Ectodermal cell (in vitro differentiated cells): ENCODE measurements around the gene ANKUB1.
A peak's percentile ranks its signal among the peaks of the same experiment; 100 is the strongest.

Experiments
- H3K27ac ChIP-seq: 2 replicates; pipeline ENCODE4 v1.7.0; 2013; ENCODE audit warnings: mild to moderate bottlenecking, low read depth, low read length; ENCODE audit not compliant: insufficient read depth, poor library complexity, severe bottlenecking
- H3K27me3 ChIP-seq: 2 replicates; pipeline ENCODE4 v1.7.0; 2013; ENCODE audit warnings: mild to moderate bottlenecking, low read length; ENCODE audit not compliant: insufficient read depth, control insufficient read depth, poor library complexity, severe bottlenecking
- H3K36me3 ChIP-seq: one replicate; pipeline ENCODE4 v1.7.0; 2013; ENCODE audit warnings: low read length; ENCODE audit not compliant: control insufficient read depth, insufficient read depth
- H3K4me1 ChIP-seq: one replicate; pipeline ENCODE4 v1.7.0; 2013; ENCODE audit warnings: low read length; ENCODE audit not compliant: control insufficient read depth, insufficient read depth
- H3K4me3 ChIP-seq: 2 replicates; pipeline ENCODE4 v1.7.0; 2013; ENCODE audit warnings: low read depth, low read length, control low read depth; ENCODE audit not compliant: insufficient read depth
- H3K9me3 ChIP-seq: 2 replicates; pipeline ENCODE4 v1.7.0; 2013; ENCODE audit warnings: mild to moderate bottlenecking, low read length, moderate library complexity; ENCODE audit not compliant: control insufficient read depth
- WGBS, 2 experiments: methylation state at CpG; one replicate each; pipeline ENCODE4 v1.1.7; 2013; ENCODE audit warnings: missing lambda C conversion rate in 2 of 2; 5-methylcytosine and 5-hydroxymethylcytosine counted together

Gene ANKUB1

DNA sequence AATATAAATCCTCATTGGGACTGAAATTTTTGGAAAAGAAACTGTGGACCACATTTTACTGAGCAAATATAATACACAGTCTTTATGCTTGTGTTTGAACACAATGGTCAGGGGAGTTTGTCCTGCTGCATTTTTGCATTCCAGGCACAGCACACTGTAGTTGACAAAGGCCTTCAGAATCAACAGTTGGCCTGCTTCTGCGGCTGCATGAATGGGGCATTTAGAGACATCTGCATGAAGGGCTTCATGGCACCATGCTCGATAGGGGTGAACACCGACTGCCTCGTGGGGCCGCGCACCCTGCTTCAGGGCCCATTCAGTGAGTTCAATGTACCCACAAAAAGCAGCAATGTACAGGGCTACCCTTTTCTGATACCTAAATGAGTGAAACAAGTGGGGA lies 24.6 kb downstream of the ANKUB1 start:
- H3K27me3 ChIP-seq: peaks cover 11% of the 10 kb centered on the region
- no peak overlapping the region for H3K27ac ChIP-seq
- no peaks in the 10 kb centered on the region for H3K9me3 ChIP-seq
- 86 to 91% methylated on average over 6 of the region's 6 CpGs for WGBS, 2 experiments
- no peaks in the 10 kb centered on the region for H3K36me3 ChIP-seq
- H3K4me3 ChIP-seq: no peak overlapping the region
- no peaks in the 10 kb centered on the region for H3K4me1 ChIP-seq

DNA sequence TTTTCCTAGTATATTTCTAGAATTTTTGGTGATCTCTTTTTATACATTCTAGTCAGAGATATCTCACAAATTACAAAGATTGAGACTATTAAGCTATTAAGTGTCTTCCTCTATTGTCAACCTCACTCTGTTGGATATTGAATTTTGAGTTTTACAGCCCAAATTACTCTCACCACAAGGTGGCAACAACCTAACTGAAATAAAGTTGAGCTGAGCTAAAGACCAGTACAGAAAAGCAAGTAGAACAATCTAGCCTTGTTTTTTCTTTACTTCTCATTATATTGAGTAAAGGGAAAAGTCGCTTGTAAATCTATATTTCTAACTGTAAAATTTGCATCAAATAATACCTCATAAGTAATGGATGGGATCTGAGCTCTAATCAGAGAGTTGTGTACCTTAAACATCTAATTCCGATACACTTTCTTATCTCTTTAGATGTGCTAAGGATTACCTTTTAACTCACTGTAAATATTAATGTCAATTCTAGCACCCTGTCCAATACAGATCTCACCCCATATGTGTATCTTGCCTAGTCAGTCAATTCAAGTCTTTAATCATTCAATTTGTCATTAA lies 26.5 kb downstream of the ANKUB1 start:
- 85 to 94% methylated on average over 1 of the region's 2 CpGs for WGBS, 2 experiments

DNA sequence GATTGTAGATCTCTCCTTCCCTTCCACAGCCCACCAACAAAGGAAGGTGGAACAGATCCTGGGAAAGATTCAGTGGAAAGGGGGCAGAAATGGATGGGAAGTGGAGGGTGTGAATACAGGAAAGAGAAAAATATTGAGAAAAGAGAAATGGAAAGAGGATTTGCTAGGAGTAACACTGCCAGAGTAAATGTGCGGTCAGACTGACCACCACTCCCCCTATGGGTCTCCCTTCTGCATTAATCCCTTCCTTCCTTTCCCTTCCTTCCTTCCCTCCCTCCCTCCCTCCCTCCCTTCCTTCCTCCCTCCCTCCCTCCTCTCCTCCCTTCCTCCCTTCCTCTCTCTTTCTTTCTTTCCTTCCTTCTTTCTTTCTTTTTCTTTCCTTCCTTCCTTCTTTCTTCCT lies 28.1 kb downstream of the ANKUB1 start:
- WGBS, 2 experiments: 56 to 60% methylated on average over 1 of the region's 1 CpG
- Histone ChIP-seq H3K9me3 (no peaks in the 10 kb centered on the region), H3K36me3 (no peaks in the 10 kb centered on the region), H3K27me3 (peaks cover 24% of the 10 kb centered on the region), H3K27ac (no peak overlapping the region), H3K4me1 (no peaks in the 10 kb centered on the region), H3K4me3 (no peak overlapping the region)

More for the DNA sequence above, 26.5 kb downstream of the ANKUB1 start:
- H3K36me3 ChIP-seq: no peaks in the 10 kb centered on the region
- peaks cover 24% of the 10 kb centered on the region for H3K27me3 ChIP-seq
- H3K9me3 ChIP-seq: no peaks in the 10 kb centered on the region
- H3K4me3 ChIP-seq: no peak overlapping the region
- H3K4me1 ChIP-seq: no peaks in the 10 kb centered on the region
- H3K27ac ChIP-seq: no peak overlapping the region

DNA sequence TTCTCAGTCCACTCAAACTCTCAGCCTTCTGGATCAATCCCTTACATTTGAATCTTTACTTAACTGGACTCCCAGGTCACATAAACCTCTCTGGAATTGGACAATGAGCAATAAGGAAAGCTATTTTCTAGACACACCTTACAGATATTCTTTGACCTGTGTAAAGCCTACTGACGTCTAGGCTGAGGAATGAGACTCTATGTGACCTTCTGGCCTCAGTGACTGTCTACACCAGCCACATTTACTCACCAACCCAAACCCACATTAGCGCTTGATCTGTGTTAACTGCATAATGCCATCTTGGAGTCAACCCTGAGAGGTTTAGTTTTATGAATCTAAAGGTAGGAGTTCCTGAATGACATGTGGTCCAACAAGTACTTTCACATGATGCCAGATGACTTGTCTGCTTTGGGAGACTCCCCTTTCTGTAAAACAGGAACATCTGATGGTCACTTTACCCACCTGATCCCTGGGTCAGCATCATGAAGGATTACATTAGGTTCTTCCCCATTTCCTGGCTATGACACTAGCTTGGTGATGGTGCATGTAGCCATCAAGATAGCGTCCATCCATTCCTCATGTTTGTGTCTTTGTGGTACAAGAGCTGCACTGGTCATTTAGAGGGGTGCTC lies 28.7 kb downstream of the ANKUB1 start:
- H3K27ac ChIP-seq: no peak overlapping the region
- no peak overlapping the region for H3K4me3 ChIP-seq
- no peaks in the 10 kb centered on the region for H3K9me3 ChIP-seq
- no peaks in the 10 kb centered on the region for H3K36me3 ChIP-seq
- no peaks in the 10 kb centered on the region for H3K4me1 ChIP-seq
- WGBS, 2 experiments: 85 to 92% methylated on average over 3 of the region's 3 CpGs
- H3K27me3 ChIP-seq: peaks cover 24% of the 10 kb centered on the region

DNA sequence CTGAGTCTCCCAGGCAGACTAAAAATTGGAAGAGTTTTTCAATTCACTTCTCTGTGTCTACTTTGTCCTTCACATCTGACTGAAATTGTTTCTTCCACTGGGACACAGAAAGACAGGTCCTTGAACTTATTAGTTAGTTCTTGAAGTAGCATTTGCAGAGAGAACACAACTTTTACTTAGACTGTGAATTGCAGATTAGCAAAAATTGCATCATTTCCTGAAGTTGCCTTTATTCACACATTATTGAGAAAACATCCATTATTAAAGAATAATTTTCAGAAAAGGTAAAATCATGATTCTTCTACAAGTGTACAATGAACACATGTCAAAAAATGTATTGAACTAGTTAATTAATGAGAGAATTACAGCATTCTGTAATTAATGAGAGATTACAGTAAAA lies 38.6 kb downstream of the ANKUB1 start:
- peaks cover 7% of the 10 kb centered on the region for H3K4me1 ChIP-seq
- H3K4me3 ChIP-seq: no peak overlapping the region
- H3K27me3 ChIP-seq: no peaks in the 10 kb centered on the region
- H3K36me3 ChIP-seq: peaks cover 3% of the 10 kb centered on the region
- H3K9me3 ChIP-seq: no peaks in the 10 kb centered on the region
- H3K27ac ChIP-seq: no peak overlapping the region

DNA sequence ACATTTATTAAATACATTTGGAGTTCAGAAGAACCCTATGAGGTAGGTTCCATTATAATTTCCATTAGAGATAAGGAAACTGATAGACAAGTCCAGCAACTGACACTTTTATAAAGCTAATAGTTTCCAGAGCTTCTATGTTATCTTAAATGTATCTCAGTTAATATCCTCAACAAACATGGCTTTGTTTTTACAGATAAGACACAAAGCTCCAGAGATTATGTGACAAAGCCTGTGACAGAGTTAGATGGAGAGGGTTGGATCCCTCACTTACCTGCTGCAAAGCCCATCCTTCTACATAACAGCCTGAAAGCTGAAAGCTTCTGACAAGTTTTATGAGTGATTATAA lies 39.6 kb downstream of the ANKUB1 start:
- peak overlapping the region; percentile 87 for H3K4me3 ChIP-seq

DNA sequence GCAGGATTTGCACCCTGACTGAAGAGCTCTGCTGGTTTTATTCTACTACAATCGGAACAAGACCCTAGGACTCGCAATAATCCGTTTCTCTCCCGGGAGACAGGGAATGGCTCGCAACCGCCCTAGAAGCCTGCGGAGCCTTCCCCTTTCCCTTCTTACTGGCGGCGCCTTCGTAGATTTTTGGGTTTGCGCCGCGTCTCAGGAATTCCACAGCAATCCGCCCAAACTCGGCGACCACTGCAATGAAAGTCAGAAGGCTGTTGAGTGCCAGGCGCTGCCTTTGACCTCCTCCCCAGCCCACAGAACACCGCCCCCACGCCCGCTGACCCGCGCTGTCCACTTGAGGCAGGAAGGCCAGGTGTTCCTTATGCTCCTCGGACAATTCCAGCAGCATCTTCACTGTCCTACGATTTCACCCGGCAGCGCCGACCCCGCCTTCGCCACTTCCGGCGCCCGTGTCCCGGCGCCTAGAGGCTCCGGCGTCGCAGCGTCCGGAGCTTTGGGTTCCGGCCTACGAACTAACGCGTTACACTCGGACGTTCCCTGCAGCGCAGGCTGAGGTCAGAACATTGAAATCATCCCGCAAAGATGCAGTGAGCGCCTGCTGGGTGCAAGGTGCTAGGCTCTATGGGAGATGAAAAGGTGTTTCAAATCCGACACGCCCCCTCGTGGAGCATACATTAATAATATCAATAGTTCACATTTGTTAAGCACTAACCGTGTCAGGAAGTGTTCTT lies 40.1 kb downstream of the ANKUB1 start, which contains the start of gene COMMD2:
Gene COMMD2, minus strand, starts transcription at position 439 of the 737 bp plus-strand sequence. Its CDS starts 45 bp downstream, at position 394.
- Histone ChIP-seq H3K36me3 (peaks cover 12% of the 10 kb centered on the region), H3K4me3 (peak within 1 kb of the TSS; percentile 87), H3K4me1 (peaks cover 7% of the 10 kb centered on the region), H3K9me3 (no peaks in the 10 kb centered on the region), H3K27ac (peak within 1 kb of the TSS; percentile 12), H3K27me3 (no peaks in the 10 kb centered on the region)
- 0 to 1% methylated on average over 47 to 50 of the region's 52 CpGs for WGBS, 2 experiments

More for the DNA sequence above, 39.6 kb downstream of the ANKUB1 start:
- H3K36me3 ChIP-seq: peaks cover 8% of the 10 kb centered on the region
- H3K9me3 ChIP-seq: no peaks in the 10 kb centered on the region
- H3K4me1 ChIP-seq: peaks cover 7% of the 10 kb centered on the region
- H3K27ac ChIP-seq: no peak overlapping the region
- no peaks in the 10 kb centered on the region for H3K27me3 ChIP-seq

DNA sequence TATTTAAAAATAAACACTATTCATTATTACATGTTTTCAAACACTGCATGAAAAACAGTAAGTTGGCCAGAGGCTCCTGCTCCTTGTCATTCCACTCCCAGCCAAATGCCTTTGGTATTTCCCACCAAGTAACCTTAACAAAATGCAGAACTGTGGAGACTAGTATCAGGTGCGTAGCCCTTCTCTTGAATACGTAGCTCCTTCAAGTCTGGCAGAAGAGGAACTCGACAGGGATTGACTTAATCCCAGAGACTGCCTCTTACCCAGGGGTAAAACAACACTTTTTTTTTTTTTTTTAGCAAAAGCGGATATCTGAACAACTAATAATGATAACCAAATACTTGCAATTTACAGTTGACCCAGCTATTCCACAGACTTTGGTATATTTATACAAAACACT lies 40.8 kb downstream of the ANKUB1 start:
- H3K27ac ChIP-seq: no peak overlapping the region
- H3K4me1 ChIP-seq: peaks cover 7% of the 10 kb centered on the region
- H3K36me3 ChIP-seq: peaks cover 12% of the 10 kb centered on the region
- H3K27me3 ChIP-seq: no peaks in the 10 kb centered on the region
- H3K9me3 ChIP-seq: no peaks in the 10 kb centered on the region
- peak overlapping the region; percentile 87 for H3K4me3 ChIP-seq
- 30 to 35% methylated on average over 4 of the region's 4 CpGs for WGBS, 2 experiments

DNA sequence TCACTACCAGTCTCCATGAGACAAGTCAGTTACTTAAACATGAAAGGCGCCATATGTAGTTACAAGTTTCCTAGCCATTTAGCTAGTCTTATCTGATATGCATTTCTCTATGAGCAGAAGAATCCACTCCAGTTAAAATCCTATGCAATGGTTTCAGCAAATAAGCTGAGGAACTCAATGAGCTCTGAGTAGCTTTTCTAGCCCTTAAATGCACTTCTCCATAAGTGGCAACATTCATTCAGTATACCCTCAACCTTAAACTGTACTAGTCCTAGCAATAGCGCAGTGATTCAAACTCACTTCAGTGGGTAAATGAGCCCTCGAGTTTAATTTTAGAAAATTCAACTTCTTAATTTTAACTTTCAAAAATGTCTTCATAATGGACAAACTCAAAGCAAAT lies 47.7 kb downstream of the ANKUB1 start:
- 91 to 96% methylated on average over 3 of the region's 3 CpGs for WGBS, 2 experiments
- H3K36me3 ChIP-seq: peaks cover 12% of the 10 kb centered on the region
- H3K9me3 ChIP-seq: no peaks in the 10 kb centered on the region
- no peaks in the 10 kb centered on the region for H3K27me3 ChIP-seq
- H3K4me3 ChIP-seq: no peak overlapping the region
- no peaks in the 10 kb centered on the region for H3K4me1 ChIP-seq
- H3K27ac ChIP-seq: no peak overlapping the region

DNA sequence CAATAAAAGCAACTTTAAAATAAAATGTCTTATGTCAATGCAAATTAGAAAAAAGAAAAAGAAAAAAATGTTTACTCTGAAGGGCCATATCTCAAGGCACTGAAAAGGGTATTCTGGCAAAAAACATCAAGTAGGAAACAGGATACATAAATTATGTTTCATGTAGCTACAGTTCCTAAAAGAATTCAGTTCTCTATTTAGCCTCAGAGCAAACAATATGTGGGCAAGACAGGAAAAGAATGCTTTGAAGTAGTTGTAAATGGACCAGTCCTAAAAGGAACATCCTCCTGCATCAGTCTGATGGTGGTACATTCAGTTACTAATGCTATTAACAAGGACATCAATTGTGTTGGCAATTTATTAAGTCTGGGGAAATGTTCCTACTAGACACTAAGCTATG lies 48.2 kb downstream of the ANKUB1 start:
- Histone ChIP-seq H3K27ac (no peak overlapping the region), H3K36me3 (peaks cover 12% of the 10 kb centered on the region), H3K27me3 (no peaks in the 10 kb centered on the region), H3K4me3 (no peak overlapping the region), H3K9me3 (no peaks in the 10 kb centered on the region), H3K4me1 (no peaks in the 10 kb centered on the region)
